HEK293 (cell line): Measurements from ENCODE around the gene RAET1E.
"Not testable (repeated sequence)": the region's sequence is repeated elsewhere in the genome, so short reads cannot be mapped to it uniquely, and the experiment has no call there.

Experiments used
- CTCF ChIA-PET: fragments of 350-600 bp; formaldehyde crosslinking; extraction: SDS; loops from one replicate; lab custom pipeline; 2021; ENCODE audit warnings: antibody characterized with exemption; lab: Yijun Ruan, JAX
- POLR2A ChIA-PET: fragments of 300-600 bp; formaldehyde crosslinking; extraction: SDS; loops from one replicate; lab custom pipeline; 2020; ENCODE audit warnings: antibody characterized with exemption, inconsistent platforms; lab: Yijun Ruan, JAX
- H3K27ac ChIP-seq: fragments of 200-500 bp; sonication (Bioruptor generic); 2 replicates; pipeline ENCODE4 v1.5.1; 2014; ENCODE audit warnings: low read depth, low read length, control low read depth, inconsistent platforms; ENCODE audit errors: extremely low read depth
- H3K36me3 ChIP-seq, 2 experiments: fragments of 200-500 bp in 1 of 2; sonication (Bioruptor generic) in 1 of 2; 1 replicate in 1 of 2; 2 replicates in 1 of 2; pipeline ENCODE4 v1.5.1; 2014 to 2017; ENCODE audit warnings: inconsistent platforms in 2 of 2, low read length in 2 of 2; ENCODE audit not compliant: control insufficient read depth in 2 of 2, insufficient read depth in 1 of 2
- H3K4me1 ChIP-seq: fragments of 200-500 bp; sonication (Bioruptor generic); 2 replicates; pipeline ENCODE4 v1.5.1; 2014; ENCODE audit warnings: mild to moderate bottlenecking, low read length, inconsistent platforms; ENCODE audit not compliant: control insufficient read depth, insufficient read depth
- H3K4me3 ChIP-seq: 2 replicates; pipeline ENCODE4 v1.5.1; 2011; ENCODE audit warnings: low read depth, mild to moderate bottlenecking, control low read depth, low read length, moderate library complexity
- H3K9me3 ChIP-seq: fragments of 200-500 bp; sonication (Bioruptor generic); 2 replicates; pipeline ENCODE4 v1.5.1; 2014; ENCODE audit warnings: low read depth, low read length, inconsistent platforms; ENCODE audit not compliant: control insufficient read depth, insufficient read depth
- FEZF1 ChIP-seq: fragments of 450-650 bp; formaldehyde crosslinking; IDR thresholded peaks from 2 replicates; pipeline ENCODE4 v1.5.1; 2016; ENCODE audit warnings: missing biosample characterization, missing genetic modification characterization
- GLIS2 ChIP-seq: fragments of 450-650 bp; formaldehyde crosslinking; IDR thresholded peaks from 2 replicates; pipeline ENCODE4 v1.5.1; 2016; ENCODE audit warnings: missing biosample characterization, missing genetic modification characterization
- IKZF3 ChIP-seq: fragments of 450-650 bp; IDR thresholded peaks from 2 replicates; pipeline ENCODE4 v1.5.0; 2018; ENCODE audit warnings: missing biosample characterization, mild to moderate bottlenecking, missing genetic modification characterization, moderate library complexity
- KLF10 ChIP-seq: fragments of 450-650 bp; IDR thresholded peaks from 2 replicates; pipeline ENCODE4 v1.5.1; 2018; ENCODE audit warnings: missing biosample characterization, mild to moderate bottlenecking, missing genetic modification characterization
- OVOL3 ChIP-seq: fragments of 450-650 bp; formaldehyde crosslinking; IDR thresholded peaks from 2 replicates; pipeline ENCODE4 v1.5.1; 2016; ENCODE audit warnings: missing biosample characterization, missing genetic modification characterization
- RBAK ChIP-seq: fragments of 450-650 bp; formaldehyde crosslinking; IDR thresholded peaks from 2 replicates; pipeline ENCODE4 v1.5.1; 2016; ENCODE audit warnings: missing biosample characterization, missing genetic modification characterization
- ZNF140 ChIP-seq: fragments of 450-650 bp; formaldehyde crosslinking; IDR thresholded peaks from 2 replicates; pipeline ENCODE4 v1.5.1; 2016; ENCODE audit warnings: missing biosample characterization, missing genetic modification characterization
- ZNF335 ChIP-seq: fragments of 450-650 bp; formaldehyde crosslinking; conservative IDR thresholded peaks from 2 replicates; pipeline ENCODE4 v1.5.1; 2016; ENCODE audit warnings: missing biosample characterization, missing genetic modification characterization
- ZNF341 ChIP-seq: fragments of 450-650 bp; formaldehyde crosslinking; IDR thresholded peaks from 2 replicates; pipeline ENCODE4; 2016; ENCODE audit warnings: low read depth, missing biosample characterization, missing genetic modification characterization
- ZNF366 ChIP-seq: fragments of 450-650 bp; formaldehyde crosslinking; conservative IDR thresholded peaks from 2 replicates; pipeline ENCODE4 v1.5.1; 2016; ENCODE audit warnings: missing biosample characterization, missing genetic modification characterization
- TF ChIP-seq, protein P1 (sequence below): fragments of 450-650 bp; formaldehyde crosslinking; IDR thresholded peaks from 2 replicates; pipeline ENCODE4 v1.5.1; 2016; ENCODE audit warnings: missing biosample characterization, missing genetic modification characterization
- TF ChIP-seq, protein P2 (sequence below): sonication (generic); formaldehyde crosslinking; IDR thresholded peaks from 2 replicates; pipeline ENCODE4 v1.8.1; 2022; ENCODE audit warnings: mild to moderate bottlenecking, moderate library complexity, missing genetic modification reagents
- TF ChIP-seq, protein P3 (sequence below): fragments of 450-650 bp; formaldehyde crosslinking; IDR thresholded peaks from 2 replicates; pipeline ENCODE4 v1.5.1; 2016; ENCODE audit warnings: missing biosample characterization, missing genetic modification characterization
- TF ChIP-seq, protein P4 (sequence below): fragments of 450-650 bp; formaldehyde crosslinking; IDR thresholded peaks from 2 replicates; pipeline ENCODE4 v1.5.1; 2017; ENCODE audit warnings: missing biosample characterization, missing genetic modification characterization
- TF ChIP-seq, protein P5 (sequence below): fragments of 450-650 bp; formaldehyde crosslinking; IDR thresholded peaks from 2 replicates; pipeline ENCODE4 v1.5.1; 2016; ENCODE audit warnings: missing biosample characterization, missing genetic modification characterization

Gene RAET1E

DNA sequence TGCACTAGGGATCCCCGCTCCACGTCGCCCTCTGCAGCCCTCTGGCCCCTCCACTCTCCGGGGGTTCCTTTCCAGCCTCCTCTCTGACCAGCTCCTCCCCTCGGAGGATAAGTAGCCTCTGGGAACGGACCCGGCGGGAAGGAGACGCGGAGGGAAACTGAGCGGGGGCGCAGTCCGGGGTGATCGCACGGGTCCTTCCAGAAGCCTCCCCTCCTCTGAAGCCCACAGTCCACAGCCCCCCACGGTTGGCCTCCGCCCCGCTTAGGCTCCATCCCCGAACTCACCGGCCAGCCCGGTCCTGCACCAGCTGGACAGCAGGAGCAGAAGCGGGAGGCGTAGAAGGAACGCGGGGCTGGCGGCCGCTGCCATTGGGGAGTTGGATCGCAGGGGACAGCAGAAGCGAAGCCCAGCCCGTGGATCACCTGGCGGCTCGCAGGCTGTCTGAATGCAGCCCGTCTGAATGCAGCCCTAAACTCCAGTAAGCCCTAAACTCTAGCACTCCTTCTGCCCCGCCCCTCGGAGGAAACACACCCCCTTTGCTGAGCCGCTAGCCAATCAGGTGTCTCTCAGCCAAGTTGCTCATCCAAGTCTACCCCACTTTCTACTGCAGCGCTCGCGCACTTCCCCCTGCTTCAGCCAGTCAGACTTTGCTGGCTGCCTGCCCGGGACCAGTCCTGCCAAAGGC, 24.9 kb upstream of the RAET1E start, which contains the start of gene RAET1G (continued):
- TF ChIP-seq, protein P1, sequence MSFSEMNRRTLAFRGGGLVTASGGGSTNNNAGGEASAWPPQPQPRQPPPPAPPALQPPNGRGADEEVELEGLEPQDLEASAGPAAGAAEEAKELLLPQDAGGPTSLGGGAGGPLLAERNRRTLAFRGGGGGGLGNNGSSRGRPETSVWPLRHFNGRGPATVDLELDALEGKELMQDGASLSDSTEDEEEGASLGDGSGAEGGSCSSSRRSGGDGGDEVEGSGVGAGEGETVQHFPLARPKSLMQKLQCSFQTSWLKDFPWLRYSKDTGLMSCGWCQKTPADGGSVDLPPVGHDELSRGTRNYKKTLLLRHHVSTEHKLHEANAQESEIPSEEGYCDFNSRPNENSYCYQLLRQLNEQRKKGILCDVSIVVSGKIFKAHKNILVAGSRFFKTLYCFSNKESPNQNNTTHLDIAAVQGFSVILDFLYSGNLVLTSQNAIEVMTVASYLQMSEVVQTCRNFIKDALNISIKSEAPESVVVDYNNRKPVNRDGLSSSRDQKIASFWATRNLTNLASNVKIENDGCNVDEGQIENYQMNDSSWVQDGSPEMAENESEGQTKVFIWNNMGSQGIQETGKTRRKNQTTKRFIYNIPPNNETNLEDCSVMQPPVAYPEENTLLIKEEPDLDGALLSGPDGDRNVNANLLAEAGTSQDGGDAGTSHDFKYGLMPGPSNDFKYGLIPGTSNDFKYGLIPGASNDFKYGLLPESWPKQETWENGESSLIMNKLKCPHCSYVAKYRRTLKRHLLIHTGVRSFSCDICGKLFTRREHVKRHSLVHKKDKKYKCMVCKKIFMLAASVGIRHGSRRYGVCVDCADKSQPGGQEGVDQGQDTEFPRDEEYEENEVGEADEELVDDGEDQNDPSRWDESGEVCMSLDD (tag by site-specific recombination): peak; percentile 37; the same call in 1 of the 2 replicates
- TF ChIP-seq ZNF335 (peak; percentile 93), OVOL3 (tag by site-specific recombination) (no peak), IKZF3 (0 out of 2 replicates have a peak, but pooled peaks have one; percentile 16), ZNF140 (no peak), ZNF341 (tag by site-specific recombination) (peak; percentile 78)
- TF ChIP-seq, protein P2, sequence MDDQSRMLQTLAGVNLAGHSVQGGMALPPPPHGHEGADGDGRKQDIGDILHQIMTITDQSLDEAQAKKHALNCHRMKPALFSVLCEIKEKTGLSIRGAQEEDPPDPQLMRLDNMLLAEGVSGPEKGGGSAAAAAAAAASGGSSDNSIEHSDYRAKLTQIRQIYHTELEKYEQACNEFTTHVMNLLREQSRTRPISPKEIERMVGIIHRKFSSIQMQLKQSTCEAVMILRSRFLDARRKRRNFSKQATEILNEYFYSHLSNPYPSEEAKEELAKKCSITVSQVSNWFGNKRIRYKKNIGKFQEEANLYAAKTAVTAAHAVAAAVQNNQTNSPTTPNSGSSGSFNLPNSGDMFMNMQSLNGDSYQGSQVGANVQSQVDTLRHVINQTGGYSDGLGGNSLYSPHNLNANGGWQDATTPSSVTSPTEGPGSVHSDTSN (CRISPR knock-in tag): peak; percentile 81; the same call in 1 of the 2 replicates

DNA sequence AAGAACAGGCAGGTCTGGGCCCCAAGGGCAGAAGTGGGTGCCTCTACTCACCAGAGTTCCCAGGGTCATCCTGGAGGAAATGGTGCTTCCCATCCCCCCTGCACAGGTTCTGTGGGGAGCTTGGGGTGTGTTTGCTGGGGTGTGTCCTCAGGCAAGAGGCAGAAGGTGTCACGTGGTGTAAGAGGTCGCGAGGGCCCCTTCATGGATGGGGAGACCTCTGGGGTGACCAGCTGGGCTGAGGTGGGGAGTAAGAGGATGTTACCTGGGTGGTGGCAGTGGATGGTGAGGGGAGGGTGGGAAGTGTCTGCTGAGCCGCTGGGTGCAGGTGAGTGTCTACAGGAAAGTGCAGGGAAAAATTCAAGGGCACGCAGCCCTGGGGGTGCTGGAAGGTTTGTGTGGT, 24.2 kb upstream of the RAET1E start:
- H3K9me3 ChIP-seq, POLR2A ChIA-PET, H3K4me1 ChIP-seq, H3K36me3 ChIP-seq, H3K27ac ChIP-seq: not testable (repeated sequence)
- CTCF ChIA-PET: interaction anchor here (0.6 to 1.2 kb wide), 6 partner anchors 56 to 893 kb away, joined by 3 to 8 read pairs (median 4); no protein-coding TSS in a partner anchor
- H3K4me3 ChIP-seq: peak overlapping the region; percentile 61; the same call in 1 of the 2 replicates

DNA sequence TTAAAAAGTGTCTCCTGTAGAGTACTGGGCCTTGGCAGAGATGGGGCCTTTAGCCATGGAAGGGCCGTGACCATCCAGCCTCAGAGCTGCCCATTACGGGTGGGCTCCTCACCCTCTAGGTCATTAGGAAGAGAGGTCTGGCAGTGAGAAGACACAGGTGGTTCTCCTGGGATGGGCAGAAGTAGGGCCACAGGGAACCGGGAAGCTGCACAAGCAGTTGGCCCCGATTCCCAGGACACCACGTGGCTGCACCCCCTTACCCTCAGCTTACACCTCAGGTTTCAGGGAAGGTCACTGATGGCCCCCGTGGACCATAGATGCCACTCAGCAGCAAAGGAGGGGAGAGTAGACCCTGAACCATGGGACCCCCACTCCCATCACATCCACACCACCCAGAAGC, 23.4 kb upstream of the RAET1E start:
- TF ChIP-seq RBAK (tag by site-specific recombination) (no peak), GLIS2 (tag by site-specific recombination) (no peak), FEZF1 (tag by site-specific recombination) (no peak), ZNF366 (tag by site-specific recombination) (no peak), KLF10 (no peak)
- TF ChIP-seq, protein P3, sequence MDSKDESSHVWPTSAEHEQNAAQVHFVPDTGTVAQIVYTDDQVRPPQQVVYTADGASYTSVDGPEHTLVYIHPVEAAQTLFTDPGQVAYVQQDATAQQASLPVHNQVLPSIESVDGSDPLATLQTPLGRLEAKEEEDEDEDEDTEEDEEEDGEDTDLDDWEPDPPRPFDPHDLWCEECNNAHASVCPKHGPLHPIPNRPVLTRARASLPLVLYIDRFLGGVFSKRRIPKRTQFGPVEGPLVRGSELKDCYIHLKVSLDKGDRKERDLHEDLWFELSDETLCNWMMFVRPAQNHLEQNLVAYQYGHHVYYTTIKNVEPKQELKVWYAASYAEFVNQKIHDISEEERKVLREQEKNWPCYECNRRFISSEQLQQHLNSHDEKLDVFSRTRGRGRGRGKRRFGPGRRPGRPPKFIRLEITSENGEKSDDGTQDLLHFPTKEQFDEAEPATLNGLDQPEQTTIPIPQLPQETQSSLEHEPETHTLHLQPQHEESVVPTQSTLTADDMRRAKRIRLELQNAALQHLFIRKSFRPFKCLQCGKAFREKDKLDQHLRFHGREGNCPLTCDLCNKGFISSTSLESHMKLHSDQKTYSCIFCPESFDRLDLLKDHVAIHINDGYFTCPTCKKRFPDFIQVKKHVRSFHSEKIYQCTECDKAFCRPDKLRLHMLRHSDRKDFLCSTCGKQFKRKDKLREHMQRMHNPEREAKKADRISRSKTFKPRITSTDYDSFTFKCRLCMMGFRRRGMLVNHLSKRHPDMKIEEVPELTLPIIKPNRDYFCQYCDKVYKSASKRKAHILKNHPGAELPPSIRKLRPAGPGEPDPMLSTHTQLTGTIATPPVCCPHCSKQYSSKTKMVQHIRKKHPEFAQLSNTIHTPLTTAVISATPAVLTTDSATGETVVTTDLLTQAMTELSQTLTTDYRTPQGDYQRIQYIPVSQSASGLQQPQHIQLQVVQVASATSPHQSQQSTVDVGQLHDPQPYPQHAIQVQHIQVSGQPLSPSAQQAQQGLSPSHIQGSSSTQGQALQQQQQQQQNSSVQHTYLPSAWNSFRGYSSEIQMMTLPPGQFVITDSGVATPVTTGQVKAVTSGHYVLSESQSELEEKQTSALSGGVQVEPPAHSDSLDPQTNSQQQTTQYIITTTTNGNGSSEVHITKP: no peak
- TF ChIP-seq, protein P4, sequence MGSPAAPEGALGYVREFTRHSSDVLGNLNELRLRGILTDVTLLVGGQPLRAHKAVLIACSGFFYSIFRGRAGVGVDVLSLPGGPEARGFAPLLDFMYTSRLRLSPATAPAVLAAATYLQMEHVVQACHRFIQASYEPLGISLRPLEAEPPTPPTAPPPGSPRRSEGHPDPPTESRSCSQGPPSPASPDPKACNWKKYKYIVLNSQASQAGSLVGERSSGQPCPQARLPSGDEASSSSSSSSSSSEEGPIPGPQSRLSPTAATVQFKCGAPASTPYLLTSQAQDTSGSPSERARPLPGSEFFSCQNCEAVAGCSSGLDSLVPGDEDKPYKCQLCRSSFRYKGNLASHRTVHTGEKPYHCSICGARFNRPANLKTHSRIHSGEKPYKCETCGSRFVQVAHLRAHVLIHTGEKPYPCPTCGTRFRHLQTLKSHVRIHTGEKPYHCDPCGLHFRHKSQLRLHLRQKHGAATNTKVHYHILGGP: no peak
- TF ChIP-seq, protein P5, sequence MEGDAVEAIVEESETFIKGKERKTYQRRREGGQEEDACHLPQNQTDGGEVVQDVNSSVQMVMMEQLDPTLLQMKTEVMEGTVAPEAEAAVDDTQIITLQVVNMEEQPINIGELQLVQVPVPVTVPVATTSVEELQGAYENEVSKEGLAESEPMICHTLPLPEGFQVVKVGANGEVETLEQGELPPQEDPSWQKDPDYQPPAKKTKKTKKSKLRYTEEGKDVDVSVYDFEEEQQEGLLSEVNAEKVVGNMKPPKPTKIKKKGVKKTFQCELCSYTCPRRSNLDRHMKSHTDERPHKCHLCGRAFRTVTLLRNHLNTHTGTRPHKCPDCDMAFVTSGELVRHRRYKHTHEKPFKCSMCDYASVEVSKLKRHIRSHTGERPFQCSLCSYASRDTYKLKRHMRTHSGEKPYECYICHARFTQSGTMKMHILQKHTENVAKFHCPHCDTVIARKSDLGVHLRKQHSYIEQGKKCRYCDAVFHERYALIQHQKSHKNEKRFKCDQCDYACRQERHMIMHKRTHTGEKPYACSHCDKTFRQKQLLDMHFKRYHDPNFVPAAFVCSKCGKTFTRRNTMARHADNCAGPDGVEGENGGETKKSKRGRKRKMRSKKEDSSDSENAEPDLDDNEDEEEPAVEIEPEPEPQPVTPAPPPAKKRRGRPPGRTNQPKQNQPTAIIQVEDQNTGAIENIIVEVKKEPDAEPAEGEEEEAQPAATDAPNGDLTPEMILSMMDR (tag by site-specific recombination): no peak
- Histone ChIP-seq H3K4me1 (no peaks in the 10 kb centered on the region), H3K36me3 (no peaks in the 10 kb centered on the region), H3K27ac (no peak overlapping the region), H3K4me3 (no peak overlapping the region), H3K9me3 (no peaks in the 10 kb centered on the region)
- POLR2A ChIA-PET: no interaction called here
- CTCF ChIA-PET: interaction anchor here (0.6 to 1.2 kb wide), 3 partner anchors 81 to 86 kb away, joined by 3 to 8 read pairs (median 4); no protein-coding TSS in a partner anchor
